H1 (cell line): ENCODE measurements around the gene HDAC2. TPM values are rescaled to one million over a fixed set of nuclear protein-coding genes. Genes with fewer than 3 reads are reported as not detected.

Source experiments
- BCL11A ChIP-seq, 2 experiments: IDR thresholded peaks; one replicate each; pipeline ENCODE4 v1.6.1; 2011; ENCODE audit warnings: low read depth in 2 of 2, low read length in 2 of 2, mild to moderate bottlenecking in 2 of 2
- CEBPB ChIP-seq: IDR thresholded peaks from 2 replicates; pipeline ENCODE4 v1.6.1; 2012; ENCODE audit warnings: low read depth, low read length
- CTCF ChIP-seq, 3 experiments: IDR thresholded peaks; 1 replicate in 2 of 3; 2 replicates in 1 of 3; pipeline versions ENCODE4 v1.5.1 to v1.6.1; 2011; ENCODE audit warnings: low read length in 3 of 3, mild to moderate bottlenecking in 3 of 3, inconsistent platforms in 2 of 3, low read depth in 1 of 3, moderate library complexity in 1 of 3; ENCODE audit not compliant: insufficient read depth in 1 of 3; ENCODE audit errors: control extremely low read depth in 1 of 3
- GABPA ChIP-seq: IDR thresholded peaks from 2 replicates; pipeline ENCODE4 v1.6.1; 2011; ENCODE audit warnings: mild to moderate bottlenecking, low read length, moderate library complexity, borderline replicate concordance; ENCODE audit not compliant: insufficient read depth
- MAFK ChIP-seq: IDR thresholded peaks from 2 replicates; pipeline ENCODE4 v1.6.1; 2012; ENCODE audit warnings: low read depth, mild to moderate bottlenecking, improper control_type of control experiment, low read length
- PHF8 ChIP-seq: fragments of 200-600 bp; sonication (generic); conservative IDR thresholded peaks from 2 replicates; pipeline ENCODE4 v1.7.1; 2012; ENCODE audit warnings: low read depth, mild to moderate bottlenecking, inconsistent platforms, low read length, moderate library complexity
- POLR2AphosphoS5 ChIP-seq: IDR thresholded peaks from 2 replicates; pipeline ENCODE4 v1.6.1; 2011; ENCODE audit warnings: low read depth, low read length
- RAD21 ChIP-seq, 2 experiments: IDR thresholded peaks in 1 of 2; conservative IDR thresholded peaks in 1 of 2; 2 replicates each; pipeline ENCODE4 v1.6.1; 2011; ENCODE audit warnings: low read depth in 2 of 2, low read length in 2 of 2, improper control_type of control experiment in 1 of 2, inconsistent platforms in 1 of 2, mild to moderate bottlenecking in 1 of 2, moderate library complexity in 1 of 2
- polyA plus RNA-seq, 7 experiments: library from polyadenylated mRNA; depleted of rRNA in 3 of 7; stranded (reverse) in 5 of 7; unstranded in 2 of 7; fragments of >200 nt in 5 of 7; fragments of 200-250 nt in 2 of 7; gene quantifications; 1 replicate in 5 of 7; 2 replicates in 1 of 7; 4 replicates in 1 of 7; pipeline versions ENCODE4 v1.2.1 to v1.2.3, GENCODE V29; 2011 to 2013; ENCODE audit warnings: missing spikeins in 2 of 7, mixed read lengths in 2 of 7
- total RNA-seq: library from RNA; stranded (reverse); fragmentation: NEBNext Ultra II Directional; extraction: Animal tissue kit (Norgen Biotek cat#: 25700); gene quantifications from 2 replicates; pipeline ENCODE4 v1.2.1, GENCODE V29; 2021

Gene HDAC2
- total and polyA plus RNA-seq, 2 of the 8 experiments (the other 6 are each of a cell fraction or from before 2014, with no cell fraction given), result 323 to 374 TPM

GRCh38 chr6:113959235-113959634 is 11.7 kb downstream of the HDAC2 start (continued):
- TF ChIP-seq CTCF (IDR thresholded peaks at IDR 0.05; ENCODE audit: control extremely low read depth in 1 of 3, insufficient read depth in 1 of 3, low read depth in 1 of 3, low read length in 3 of 3), result no peak
- TF ChIP-seq BCL11A (IDR thresholded peaks at IDR 0.05; ENCODE audit: low read depth in 2 of 2, low read length in 2 of 2), result no peak
- TF ChIP-seq CEBPB, result no peak
- TF ChIP-seq PHF8, result no peak
- no peak for TF ChIP-seq POLR2AphosphoS5
- no peak for TF ChIP-seq RAD21 (IDR thresholded peaks at IDR 0.05 in 1 of 2, conservative IDR thresholded peaks at IDR 0.05 in 1 of 2; ENCODE audit: low read depth in 2 of 2, low read length in 2 of 2)
- TF ChIP-seq GABPA, result no peak
- no peak for TF ChIP-seq MAFK
